Stimulated activated naive B cell treated with anti-CD40 and anti-IgM and Interleukin-4, amounts not matched to agents 10 μg/mL and 1 μg/mL and 100 μg/mL, for 72 hours (primary cell): Measurements from ENCODE around the gene NFIB.
A peak's percentile ranks its signal among the peaks of the same experiment; 100 is the strongest.

ENCODE experiments used
- ATAC-seq, 2 donors: fragments of 150-1000 bp; cut with Tn5 transposase; replicated peaks; 2 replicates each; pipeline ENCODE4 v1.10.0; 2021; ENCODE audit warnings: moderate library complexity in 1 of 2
- DNase-seq: peaks from one replicate; pipeline ENCODE4 v3.0.0; 2021
- H3K27ac Mint-ChIP-seq: one replicate; pipeline ENCODE4 v1.8.0; 2022; ENCODE audit warnings: mild to moderate bottlenecking, mixed read lengths
- H3K27me3 Mint-ChIP-seq, 2 donors: one replicate each; pipeline ENCODE4 v1.8.0; 2022; ENCODE audit warnings: mixed read lengths in 2 of 2
- H3K36me3 Mint-ChIP-seq, 2 donors: one replicate each; pipeline ENCODE4 v1.8.0; 2022; ENCODE audit warnings: mixed read lengths in 2 of 2, mild to moderate bottlenecking in 1 of 2
- H3K4me1 Mint-ChIP-seq, 2 donors: one replicate each; pipeline ENCODE4 v1.8.0; 2022; ENCODE audit warnings: mixed read lengths in 2 of 2, mild to moderate bottlenecking in 1 of 2
- H3K4me3 Mint-ChIP-seq, 2 donors: one replicate each; pipeline ENCODE4 v1.8.0; 2022; ENCODE audit warnings: mild to moderate bottlenecking in 2 of 2, mixed read lengths in 2 of 2, moderate library complexity in 1 of 2
- H3K9me3 Mint-ChIP-seq, 2 donors: one replicate each; pipeline ENCODE4 v1.8.0; 2022; ENCODE audit warnings: mixed read lengths in 2 of 2, mild to moderate bottlenecking in 1 of 2

The NFIB gene

DNA sequence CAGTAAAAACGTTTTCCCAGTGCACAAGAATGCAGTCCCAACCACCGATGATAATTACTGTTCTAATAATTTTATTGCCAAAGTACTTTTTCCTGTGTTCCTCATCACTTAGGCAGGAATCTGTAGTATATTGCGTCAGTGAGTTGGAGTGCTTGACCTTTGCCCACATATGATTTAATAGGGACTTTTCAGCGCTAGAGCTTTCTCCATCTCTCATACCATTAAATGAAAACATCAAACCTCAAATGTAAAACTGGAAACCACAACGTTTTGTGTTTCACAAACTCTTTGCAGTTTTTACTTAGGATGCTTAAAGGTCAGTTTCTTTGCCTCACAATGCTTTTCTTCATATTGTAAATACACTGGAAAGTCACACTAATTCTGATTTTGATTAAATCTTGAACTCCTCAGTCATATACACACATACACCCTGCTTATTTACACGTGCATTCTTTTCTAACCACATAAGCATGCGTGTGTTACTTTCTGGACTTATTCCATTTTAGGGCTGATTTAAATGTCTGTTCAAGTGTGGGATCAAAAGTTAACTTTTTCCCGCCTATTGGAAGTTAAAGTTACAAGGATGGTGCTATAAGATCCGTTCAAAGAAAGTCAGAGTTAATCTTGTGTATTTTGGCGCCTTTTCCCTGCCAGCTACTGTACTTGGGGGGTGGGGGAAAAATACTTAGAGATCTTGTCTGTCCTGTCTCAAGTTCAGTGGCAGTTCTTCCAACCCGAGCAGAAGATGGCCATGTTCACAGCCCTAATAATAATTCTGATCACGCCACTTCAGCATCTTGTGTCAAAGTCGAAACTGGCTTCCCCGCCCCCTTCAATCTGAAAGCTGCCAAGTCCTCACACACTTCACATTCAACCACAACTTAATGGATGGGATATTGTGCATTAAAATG is 6.6 kb upstream of the NFIB start:
- Mint-ChIP-seq H3K4me1 (peaks cover 10 to 18% of the 10 kb centered on the region in 2 donors), H3K27ac (no peak overlapping the region), H3K4me3 (peak overlapping the region in 1 of 2 donors; percentile 18), H3K36me3 (peaks cover 0 to 7% of the 10 kb centered on the region in 2 donors), H3K27me3 (peaks cover 48 to 60% of the 10 kb centered on the region in 2 donors), H3K9me3 (peaks cover 4 to 7% of the 10 kb centered on the region in 2 donors)
- DNase-seq (no peak), ATAC-seq (no peak)

DNA sequence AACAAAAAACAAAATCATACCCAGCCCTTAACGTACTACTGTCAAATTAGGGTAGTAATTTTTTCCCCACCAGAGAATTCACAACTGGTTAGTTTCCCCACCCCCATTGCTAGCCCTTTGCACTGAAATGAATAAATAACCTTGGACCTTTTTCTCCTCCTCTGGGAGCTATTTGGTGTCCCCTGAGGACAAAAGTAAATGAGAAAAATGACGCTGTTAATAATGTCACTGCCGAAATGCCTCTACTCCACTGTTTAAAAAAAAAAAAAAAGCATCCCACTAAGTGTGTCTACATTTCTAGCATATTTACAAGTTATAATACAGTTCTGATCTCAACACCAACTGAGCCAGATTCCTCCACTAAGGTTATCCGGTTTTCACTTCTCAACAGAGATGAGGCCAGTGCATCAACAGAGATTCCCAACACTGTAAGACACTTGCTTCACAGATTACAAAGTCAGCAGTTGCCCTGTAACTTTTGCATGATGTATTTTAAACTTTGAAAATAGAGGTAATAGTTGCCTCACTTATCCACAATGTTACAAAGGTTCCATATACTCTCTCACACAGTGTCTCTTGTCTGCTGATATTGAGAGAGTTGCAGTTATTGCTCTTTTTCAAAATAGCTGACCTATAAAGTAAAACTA is 5.1 kb upstream of the NFIB start:
- Mint-ChIP-seq H3K27me3 (peaks cover 56 to 68% of the 10 kb centered on the region in 2 donors), H3K27ac (no peak overlapping the region), H3K36me3 (peaks cover 0 to 7% of the 10 kb centered on the region in 2 donors), H3K9me3 (peaks cover 4 to 7% of the 10 kb centered on the region in 2 donors), H3K4me3 (no peak overlapping the region), H3K4me1 (peaks cover 16 to 26% of the 10 kb centered on the region in 2 donors)
- DNase-seq (no peak), ATAC-seq (no peak)

- ATAC-seq (no peak), DNase-seq (no peak)
- H3K4me3 Mint-ChIP-seq: no peak overlapping the region
- peaks cover 19 to 31% of the 10 kb centered on the region in 2 donors for H3K4me1 Mint-ChIP-seq
- peaks cover 61 to 73% of the 10 kb centered on the region in 2 donors for H3K27me3 Mint-ChIP-seq
- peaks cover 0 to 11% of the 10 kb centered on the region in 2 donors for H3K36me3 Mint-ChIP-seq
- peaks cover 4 to 7% of the 10 kb centered on the region in 2 donors for H3K9me3 Mint-ChIP-seq
- no peak overlapping the region for H3K27ac Mint-ChIP-seq
These were observed 4.4 kb upstream of the NFIB start for GRCh38 chr9:14318361-14318760.

DNA sequence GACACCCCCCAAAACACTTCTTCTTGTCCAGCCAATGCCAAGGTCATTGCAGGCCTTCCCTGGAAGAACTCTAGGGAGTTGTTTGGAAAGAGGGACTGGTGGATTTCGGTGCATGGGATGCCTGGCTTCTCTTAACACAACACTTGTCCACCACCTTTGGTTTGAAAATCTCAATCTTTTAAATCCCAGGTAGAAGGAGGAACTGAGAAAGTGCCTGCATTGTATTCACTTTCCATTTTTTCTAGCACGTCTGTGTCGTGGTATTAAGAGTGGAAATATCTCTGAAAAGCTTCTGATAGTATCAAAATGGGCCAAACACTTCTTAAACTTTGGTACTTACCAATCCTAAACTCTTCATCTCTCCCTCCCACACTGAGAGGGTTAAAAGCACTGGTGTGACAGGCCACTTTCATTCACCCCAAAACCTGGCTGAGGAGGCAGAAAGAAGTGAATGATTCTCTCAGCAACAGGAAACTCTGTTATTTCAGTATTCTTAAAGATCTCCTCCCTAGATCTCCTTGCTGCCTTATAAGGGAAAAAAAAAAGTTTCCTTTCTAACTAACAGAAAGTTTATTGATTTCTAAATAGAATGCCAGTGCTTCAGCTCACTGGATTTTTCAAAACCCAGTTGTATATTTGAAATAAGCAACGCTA is 3.9 kb upstream of the NFIB start:
- Mint-ChIP-seq H3K4me1 (peaks cover 16 to 31% of the 10 kb centered on the region in 2 donors), H3K36me3 (peaks cover 0 to 9% of the 10 kb centered on the region in 2 donors), H3K9me3 (peaks cover 4 to 7% of the 10 kb centered on the region in 2 donors), H3K27me3 (peaks cover 61 to 71% of the 10 kb centered on the region in 2 donors), H3K4me3 (no peak overlapping the region), H3K27ac (no peak overlapping the region)
- no peak for DNase-seq
- ATAC-seq: no peak

DNA sequence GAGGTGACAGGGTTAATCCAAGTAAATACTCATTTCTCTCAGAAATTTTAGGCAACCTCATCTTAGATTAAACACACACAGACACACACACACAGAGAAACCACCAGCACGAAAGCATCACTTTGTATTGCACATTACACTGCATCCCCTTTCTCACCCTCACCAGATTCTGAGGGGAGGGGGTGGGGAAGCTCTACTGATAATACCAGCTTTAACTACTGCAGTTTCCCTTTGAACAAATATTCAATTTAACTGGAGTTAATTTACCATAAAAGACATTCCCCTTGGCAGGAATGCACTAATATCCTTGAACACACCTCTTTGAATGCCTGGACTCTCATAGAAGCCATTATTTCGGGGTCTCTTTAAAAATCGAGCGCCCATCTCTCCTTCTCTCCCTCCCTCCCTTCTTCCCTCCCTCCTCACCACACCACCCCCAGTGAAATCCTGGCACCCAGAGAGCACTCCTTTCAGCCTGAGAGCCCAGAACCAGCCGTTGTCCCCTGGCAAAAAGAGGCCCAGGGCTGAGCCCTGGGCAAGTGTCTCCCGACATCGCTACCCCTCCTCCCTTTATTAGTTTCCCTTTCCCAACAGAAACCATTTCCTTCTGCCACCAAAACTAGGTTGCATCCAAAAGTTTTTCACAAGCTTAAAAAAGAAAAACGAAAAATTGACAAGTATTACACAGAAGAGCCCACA is 2.8 kb upstream of the NFIB start:
- Mint-ChIP-seq H3K27ac (no peak overlapping the region), H3K9me3 (peaks cover 4 to 7% of the 10 kb centered on the region in 2 donors), H3K36me3 (peaks cover 0 to 9% of the 10 kb centered on the region in 2 donors), H3K4me1 (peaks cover 15 to 26% of the 10 kb centered on the region in 2 donors), H3K4me3 (peak overlapping the region; percentile 25 to 46), H3K27me3 (peaks cover 68 to 69% of the 10 kb centered on the region in 2 donors)
- DNase-seq (no peak), ATAC-seq (no peak)

GRCh38 chr9:14315875-14316601 is 2.1 kb upstream of the NFIB start:
- H3K27me3 Mint-ChIP-seq: peaks cover 62 to 65% of the 10 kb centered on the region in 2 donors
- peaks cover 15 to 26% of the 10 kb centered on the region in 2 donors for H3K4me1 Mint-ChIP-seq
- peaks cover 4 to 7% of the 10 kb centered on the region in 2 donors for H3K9me3 Mint-ChIP-seq
- peak overlapping the region; percentile 75 to 85 for H3K4me3 Mint-ChIP-seq
- no peak for ATAC-seq
- peak overlapping the region; percentile 91 for H3K27ac Mint-ChIP-seq
- no peak for DNase-seq
- peaks cover 0 to 9% of the 10 kb centered on the region in 2 donors for H3K36me3 Mint-ChIP-seq

GRCh38 chr9:14314929-14315874 is 1.3 kb upstream of the NFIB start:
- peaks cover 0 to 9% of the 10 kb centered on the region in 2 donors for H3K36me3 Mint-ChIP-seq
- H3K9me3 Mint-ChIP-seq: peaks cover 4% of the 10 kb centered on the region in 2 donors
- H3K4me1 Mint-ChIP-seq: peaks cover 13 to 26% of the 10 kb centered on the region in 2 donors
- DNase-seq (no peak), ATAC-seq (no peak)
- peaks cover 53 to 57% of the 10 kb centered on the region in 2 donors for H3K27me3 Mint-ChIP-seq
- peak overlapping the region; percentile 78 to 85 for H3K4me3 Mint-ChIP-seq
- no peak overlapping the region for H3K27ac Mint-ChIP-seq

- ATAC-seq: no peak
- no peak for DNase-seq
- peaks cover 0 to 9% of the 10 kb centered on the region in 2 donors for H3K36me3 Mint-ChIP-seq
- peak overlapping the region; percentile 88 for H3K27ac Mint-ChIP-seq
- peak overlapping the region; percentile 71 to 78 for H3K4me3 Mint-ChIP-seq
- H3K27me3 Mint-ChIP-seq: peaks cover 51 to 56% of the 10 kb centered on the region in 2 donors
- H3K9me3 Mint-ChIP-seq: peaks cover 4% of the 10 kb centered on the region in 2 donors
- peaks cover 13 to 26% of the 10 kb centered on the region in 2 donors for H3K4me1 Mint-ChIP-seq
These were observed 535 bp upstream of the NFIB start for GRCh38 chr9:14314424-14314928.

GRCh38 chr9:14313378-14313940 is 482 bp downstream of the NFIB start:
- peaks cover 49 to 59% of the 10 kb centered on the region in 2 donors for H3K27me3 Mint-ChIP-seq

DNA sequence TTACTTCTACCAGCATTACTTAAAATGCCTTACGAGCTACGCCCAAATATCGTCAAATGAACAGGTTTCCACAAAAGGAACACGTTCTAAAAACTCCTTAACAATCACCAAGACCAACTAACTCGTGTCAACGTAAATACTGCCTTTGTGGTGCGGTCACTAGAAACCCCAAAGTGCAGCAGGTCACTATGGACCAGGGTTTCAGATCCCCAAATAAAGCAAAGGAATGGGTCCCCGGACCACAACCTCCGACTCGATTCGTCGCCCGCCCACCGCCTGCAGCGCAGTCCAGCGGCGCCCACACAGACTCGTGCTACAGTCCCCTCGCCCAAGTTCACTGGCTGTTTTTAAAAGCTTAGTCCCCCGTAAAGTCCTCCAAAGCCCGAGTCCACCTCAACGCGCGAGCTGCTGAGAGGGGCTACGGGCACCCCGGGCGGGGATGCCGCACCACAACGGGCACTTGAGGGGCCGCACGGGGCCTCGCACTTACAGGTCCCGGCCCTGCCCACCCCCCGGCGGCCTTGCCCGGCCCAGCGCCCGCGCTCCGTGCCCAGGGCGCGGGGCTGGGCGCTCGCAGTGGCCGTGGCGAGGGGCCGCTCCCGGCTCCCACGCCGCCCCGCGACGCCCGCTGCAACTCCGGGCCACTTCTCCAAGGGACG is 1.1 kb downstream of the NFIB start:
- peak overlapping the region; percentile 88 to 89 for H3K4me3 Mint-ChIP-seq
- peaks cover 0 to 9% of the 10 kb centered on the region in 2 donors for H3K36me3 Mint-ChIP-seq
- no peak for ATAC-seq
- peaks cover 4% of the 10 kb centered on the region in 2 donors for H3K9me3 Mint-ChIP-seq
- H3K27ac Mint-ChIP-seq: no peak overlapping the region
- H3K27me3 Mint-ChIP-seq: peaks cover 53 to 62% of the 10 kb centered on the region in 2 donors
- no peak for DNase-seq
- H3K4me1 Mint-ChIP-seq: peaks cover 13 to 26% of the 10 kb centered on the region in 2 donors

More at GRCh38 chr9:14313378-14313940, 482 bp downstream of the NFIB start:
- Mint-ChIP-seq H3K4me3 (peak overlapping the region; percentile 88 to 89), H3K36me3 (peaks cover 0 to 9% of the 10 kb centered on the region in 2 donors), H3K9me3 (peaks cover 4% of the 10 kb centered on the region in 2 donors), H3K27ac (peak overlapping the region; percentile 86), H3K4me1 (peaks cover 13 to 26% of the 10 kb centered on the region in 2 donors)
- ATAC-seq (no peak), DNase-seq (no peak)

- ATAC-seq (no peak), DNase-seq (no peak)
- H3K27ac Mint-ChIP-seq: no peak overlapping the region
- peaks cover 3 to 4% of the 10 kb centered on the region in 2 donors for H3K9me3 Mint-ChIP-seq
- H3K27me3 Mint-ChIP-seq: peaks cover 49 to 60% of the 10 kb centered on the region in 2 donors
- H3K4me1 Mint-ChIP-seq: peaks cover 13 to 26% of the 10 kb centered on the region in 2 donors
- no peak overlapping the region for H3K4me3 Mint-ChIP-seq
- H3K36me3 Mint-ChIP-seq: peaks cover 0 to 9% of the 10 kb centered on the region in 2 donors
These were observed 1.8 kb downstream of the NFIB start for GRCh38 chr9:14311956-14312685.
